COR-L47 (cell line): ENCODE results near the gene LINC01488.

Source experiments
- DNase-seq: peaks from one replicate; lab custom pipeline; 2025; lab: John Stamatoyannopoulos, UW

LINC01488 gene

DNA sequence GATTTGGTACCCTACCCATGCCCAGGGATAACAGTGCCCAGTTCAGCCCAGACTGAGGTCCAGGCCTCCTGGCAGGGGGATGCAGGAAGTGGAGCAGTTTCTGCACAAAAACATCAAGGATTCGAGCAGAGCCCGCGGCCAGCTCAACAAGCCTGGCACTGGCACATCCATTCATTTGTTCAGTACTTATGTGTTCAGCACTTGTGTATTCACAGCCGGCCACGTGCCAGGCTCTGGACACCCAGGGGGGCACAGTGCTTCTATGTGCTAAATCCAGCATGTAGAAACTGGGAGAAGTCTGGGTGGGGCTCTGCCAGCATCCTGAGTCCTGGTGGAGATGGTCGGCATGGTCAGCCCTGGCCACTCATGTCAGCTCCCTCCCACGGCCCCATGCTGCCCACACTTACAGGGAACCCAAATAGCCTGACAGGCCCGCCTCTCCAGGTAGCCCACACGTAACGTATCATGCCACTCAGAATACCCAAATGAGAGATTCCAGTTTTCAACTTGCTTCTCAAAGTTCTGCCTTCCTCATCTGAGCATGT is 28.5 kb downstream of the LINC01488 start:
- DNase-seq: no peak

DNA sequence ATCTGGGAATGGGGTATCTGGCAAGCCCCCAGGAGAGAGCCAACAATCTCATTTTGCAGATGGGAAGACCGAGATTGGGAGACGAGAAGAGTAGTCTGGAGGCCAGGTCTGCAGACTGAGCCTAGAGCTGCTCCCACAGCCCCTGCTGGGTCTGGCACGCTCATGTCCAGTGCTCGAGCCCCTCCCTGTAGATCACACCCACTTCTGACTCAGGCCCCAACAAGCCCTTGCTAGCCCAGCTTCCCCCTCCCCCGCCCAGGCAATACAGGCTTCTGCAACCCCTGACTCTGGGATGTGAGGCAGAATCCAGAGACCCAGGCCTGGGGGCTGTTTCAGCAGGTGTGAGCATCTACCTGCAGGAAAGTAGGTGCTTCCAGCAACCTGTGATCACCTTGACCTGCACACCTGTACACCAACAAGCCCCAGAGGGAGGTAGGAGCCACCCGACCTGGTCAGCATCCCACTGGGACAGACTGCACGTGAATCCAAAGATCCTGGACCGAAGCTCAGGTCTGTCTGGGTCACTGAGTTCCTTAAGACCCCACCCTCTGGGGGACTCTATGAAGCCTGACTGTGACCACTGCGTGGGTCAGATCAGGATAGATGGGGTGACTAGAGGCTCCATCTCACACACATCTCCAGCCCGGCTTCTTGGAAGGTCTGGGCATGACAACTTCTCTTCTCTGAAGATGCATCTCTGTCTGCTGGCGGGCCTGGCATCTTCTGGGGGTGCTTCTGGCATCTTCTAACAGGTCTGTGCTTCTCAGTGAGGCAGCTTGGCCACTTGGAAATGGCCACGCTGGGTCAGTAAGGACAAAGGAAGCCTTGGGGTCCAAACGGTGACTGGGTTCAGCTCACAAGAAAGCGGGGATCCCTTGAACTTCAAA is 29.3 kb downstream of the LINC01488 start:
- no peak for DNase-seq

DNA sequence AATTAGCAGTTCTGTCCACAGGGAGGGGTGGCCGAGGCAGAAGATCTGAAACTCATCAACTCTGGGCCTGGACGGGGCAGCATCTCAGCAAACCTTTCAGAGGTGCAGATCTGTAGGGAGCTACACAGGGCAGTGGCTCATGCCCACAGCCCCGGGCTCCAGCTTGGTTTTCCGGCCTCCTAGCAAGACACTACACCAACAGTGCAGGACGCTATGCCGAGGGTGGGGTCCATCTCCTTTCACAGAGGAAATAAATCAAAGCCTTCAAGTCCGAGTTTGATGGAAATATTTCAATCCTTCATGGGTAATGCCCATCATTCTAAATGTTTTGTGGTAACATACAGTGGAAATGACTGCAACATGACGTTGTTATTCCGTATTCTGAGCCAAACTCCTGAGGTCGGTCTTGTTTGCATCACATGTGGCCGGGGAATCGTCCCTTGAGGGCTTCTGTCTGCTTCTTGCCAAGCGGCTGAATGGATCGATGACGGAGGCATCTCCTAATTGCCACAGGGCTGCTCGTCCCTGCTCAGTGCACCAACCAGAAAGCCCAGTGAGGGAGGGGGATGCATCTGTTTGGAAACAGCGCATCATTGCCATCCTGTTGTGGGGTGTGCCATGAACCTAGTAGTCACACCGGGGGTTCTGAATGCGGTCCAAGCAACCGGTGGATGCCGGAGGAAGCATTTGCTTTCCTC is 30.0 kb downstream of the LINC01488 start:
- DNase-seq: no peak

DNA sequence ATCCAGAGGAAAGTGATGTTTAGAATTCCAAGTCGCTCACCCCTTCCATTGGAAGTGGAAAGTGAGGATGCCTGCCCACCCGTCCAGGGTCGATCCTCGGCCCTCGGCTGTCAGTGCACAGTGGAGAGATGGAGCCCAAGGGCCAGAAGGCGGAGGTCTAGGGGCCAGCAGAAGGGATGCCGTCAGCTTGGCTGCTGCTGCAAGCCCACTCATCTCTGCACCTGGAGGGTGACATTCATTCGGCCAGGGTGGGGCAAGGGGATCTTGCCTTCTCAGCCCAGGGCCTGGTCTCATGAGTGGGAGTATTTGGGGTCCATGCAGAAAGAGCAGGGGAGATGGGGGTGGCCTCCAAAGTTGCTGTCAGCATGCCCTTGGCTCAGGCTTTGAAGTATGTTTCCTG is 30.7 kb downstream of the LINC01488 start:
- DNase-seq: no peak

DNA sequence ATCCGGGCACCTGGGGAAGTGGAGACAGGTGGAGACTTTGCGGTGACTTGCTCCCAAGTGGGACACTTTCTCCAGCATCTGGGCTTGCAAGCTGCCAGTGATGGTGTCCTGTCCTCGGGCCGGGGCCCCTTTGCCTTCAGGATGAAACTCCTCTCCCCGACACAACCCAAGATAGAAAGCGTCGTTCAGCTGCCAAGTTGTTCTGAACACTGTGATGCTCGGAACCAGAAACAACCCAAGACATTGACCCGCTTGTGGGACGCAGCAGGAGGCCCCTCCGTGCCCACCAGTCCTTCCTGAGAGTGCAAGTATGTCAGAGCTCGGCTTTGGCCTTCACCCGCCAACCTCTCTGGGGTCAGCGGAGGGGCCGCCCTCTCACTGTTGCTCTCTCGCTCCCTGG is 31.3 kb downstream of the LINC01488 start:
- DNase-seq: no peak

DNA sequence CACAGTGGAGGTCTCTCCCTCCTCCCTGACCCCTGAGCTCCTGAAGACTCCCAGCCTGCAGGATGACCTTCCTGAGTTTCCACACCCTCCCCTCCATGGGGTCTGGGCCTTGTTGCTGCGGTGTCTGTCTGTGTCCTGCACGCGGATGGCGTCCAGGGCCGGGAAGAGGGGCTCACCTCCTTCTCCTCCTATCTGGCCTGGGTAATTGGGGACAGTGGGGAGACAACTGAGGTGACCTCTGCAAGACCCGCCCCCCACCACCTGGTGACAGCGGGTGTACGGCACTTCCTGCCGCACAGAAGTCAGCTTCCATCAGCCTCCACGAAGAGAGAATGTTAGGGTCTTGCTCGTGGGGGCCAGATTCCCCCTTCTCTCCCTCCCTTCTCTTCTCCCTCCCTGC is 31.7 kb downstream of the LINC01488 start:
- DNase-seq: no peak

DNA sequence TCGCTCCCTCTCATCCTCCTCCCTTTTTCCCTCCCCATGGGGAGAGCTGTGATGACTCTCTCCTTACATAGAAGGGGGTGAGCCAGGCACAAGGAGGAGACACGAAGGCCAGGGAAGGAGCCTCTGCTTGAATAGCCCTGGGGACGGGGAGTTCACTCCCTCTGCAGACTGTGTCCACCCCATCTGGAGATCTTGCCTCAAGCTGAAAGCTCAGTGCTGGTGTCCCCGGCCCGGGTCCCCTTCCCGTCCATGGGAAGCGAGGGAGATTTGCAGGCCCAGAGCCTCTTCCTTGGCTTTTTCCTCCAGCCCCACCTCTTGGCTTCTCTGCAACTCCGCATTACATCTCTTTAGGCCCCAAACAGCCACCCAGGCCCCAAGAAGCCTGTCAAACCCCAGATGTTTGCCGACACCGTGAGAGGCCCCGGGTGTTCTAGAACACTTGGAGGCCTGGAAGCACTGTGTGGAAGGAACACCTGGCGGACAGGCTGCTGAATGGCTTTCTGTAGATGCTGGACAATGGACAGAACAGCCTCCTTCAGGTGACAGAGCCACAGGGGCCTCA is 32.3 kb downstream of the LINC01488 start:
- no peak for DNase-seq

DNA sequence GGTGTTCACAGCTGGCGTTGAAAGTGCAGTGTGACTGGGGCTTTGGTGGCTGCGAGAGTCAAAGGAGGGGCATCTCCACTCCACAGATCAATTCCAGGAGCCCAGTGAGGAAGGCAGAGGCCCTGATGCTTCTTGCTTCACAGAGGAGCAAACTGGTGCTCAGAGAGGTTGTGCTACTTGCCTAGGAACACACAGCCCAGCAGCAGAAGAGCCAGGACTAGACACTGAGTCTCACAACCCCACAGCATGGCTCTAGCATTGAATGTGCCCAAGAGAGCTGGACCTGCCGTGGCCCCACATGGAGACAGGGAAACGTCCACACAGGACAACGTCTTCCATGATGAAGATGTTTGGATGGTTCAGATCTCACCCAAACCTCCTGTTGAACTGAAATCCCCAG is 33.3 kb downstream of the LINC01488 start:
- no peak for DNase-seq

DNA sequence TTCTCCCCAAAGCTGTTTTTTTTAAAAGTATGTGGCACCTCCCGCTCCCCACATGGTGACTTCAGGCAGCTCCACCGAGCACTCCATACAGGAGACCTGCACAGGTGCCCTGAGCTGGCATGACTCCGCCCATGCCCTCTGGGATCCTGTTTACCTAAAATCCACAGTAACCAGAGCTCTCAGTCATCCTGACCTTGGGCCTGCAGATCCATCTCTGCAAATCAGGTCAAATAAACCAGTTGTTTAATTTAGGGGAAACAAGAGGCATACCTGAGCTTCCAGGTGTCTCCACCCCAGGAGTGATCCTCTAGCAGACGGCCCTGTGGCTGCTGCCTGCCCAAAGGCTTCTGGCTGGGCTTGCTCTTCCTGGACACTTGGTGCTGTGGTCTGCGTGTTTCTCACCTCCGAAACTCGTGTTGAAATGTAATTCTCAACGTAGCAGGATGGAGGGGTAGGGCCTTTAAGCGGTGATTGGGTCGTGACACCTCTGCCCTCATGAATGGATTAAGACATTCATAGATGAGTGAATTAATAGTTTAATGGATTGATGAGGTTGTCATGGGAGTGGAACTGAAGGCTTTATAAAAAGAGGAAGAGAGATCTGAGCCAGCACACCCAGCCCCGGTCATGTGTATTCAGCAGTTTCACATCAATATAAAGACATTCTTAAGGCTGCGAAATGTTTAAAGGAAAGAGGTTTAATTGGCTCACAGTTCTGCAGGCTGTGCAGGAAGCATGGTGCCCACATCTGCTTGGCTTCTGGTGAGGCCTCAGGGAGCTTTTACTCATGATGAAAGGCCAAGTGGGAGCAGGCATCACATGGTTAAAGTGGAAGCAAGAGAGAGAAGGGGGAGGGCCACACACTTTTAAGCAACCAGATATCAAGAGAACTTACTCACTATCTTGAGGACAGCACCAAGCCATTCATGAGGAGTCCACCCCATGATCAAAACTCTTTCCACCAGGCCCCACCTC is 34.1 kb downstream of the LINC01488 start:
- DNase-seq: no peak

DNA sequence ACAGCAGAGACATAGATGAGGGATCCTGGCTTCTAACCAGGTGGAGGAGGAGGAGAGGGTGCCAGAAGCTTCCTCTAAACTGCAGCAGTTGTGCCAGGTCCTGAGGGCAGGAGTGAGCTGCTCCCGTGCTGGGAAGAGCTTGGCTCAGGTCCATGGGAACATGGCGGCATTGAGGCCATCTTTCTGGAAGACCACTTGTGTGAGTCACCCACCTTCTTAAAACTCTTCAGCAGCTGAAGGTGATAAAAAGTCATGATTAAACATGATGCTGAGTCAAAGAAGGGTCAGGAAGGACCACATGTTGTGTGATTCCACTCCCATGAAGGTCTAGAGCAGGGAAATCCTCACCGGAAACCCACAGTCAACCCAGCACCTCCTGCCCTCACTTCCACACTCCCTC is 35.1 kb downstream of the LINC01488 start:
- no peak for DNase-seq

DNA sequence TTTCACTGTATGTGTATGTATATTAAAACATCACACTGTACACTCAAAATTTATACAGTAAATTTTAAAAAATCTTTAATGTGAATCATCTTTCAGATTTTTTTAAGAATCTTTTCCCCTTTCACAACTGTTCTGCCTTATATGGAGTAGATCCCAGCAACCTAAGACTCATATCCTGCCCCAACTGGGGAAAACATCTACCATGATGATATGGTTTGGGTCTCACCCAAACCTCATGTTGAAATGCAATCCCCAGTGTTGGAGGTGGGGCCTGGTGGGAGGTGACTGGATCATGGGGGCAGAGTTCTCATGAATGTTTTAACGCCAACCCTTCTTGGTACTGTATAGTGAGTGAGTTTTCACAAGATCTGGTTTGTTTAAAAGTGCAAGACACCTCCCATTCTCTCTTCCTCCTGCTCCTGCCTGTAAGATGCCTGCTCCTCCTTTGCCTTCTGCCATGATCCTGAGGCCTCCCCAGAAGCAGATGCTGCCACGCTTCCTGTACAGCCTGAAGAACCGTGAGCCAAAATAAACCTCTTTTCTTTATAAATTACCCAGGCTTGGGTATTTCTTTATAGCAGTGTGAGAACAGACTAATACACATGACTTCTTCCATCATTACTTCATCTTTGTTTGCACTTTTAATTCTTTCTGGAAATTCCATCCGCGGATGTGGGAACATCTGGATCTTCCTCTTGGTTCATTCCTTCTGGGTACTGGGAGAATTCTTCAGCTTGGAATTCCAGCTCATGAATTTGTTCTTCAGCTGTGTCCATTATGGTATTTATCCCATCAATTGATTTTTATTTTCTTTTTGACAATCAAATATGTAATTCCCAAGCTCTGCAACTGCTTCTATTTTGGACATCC is 36.9 kb downstream of the LINC01488 start:
- DNase-seq: no peak

DNA sequence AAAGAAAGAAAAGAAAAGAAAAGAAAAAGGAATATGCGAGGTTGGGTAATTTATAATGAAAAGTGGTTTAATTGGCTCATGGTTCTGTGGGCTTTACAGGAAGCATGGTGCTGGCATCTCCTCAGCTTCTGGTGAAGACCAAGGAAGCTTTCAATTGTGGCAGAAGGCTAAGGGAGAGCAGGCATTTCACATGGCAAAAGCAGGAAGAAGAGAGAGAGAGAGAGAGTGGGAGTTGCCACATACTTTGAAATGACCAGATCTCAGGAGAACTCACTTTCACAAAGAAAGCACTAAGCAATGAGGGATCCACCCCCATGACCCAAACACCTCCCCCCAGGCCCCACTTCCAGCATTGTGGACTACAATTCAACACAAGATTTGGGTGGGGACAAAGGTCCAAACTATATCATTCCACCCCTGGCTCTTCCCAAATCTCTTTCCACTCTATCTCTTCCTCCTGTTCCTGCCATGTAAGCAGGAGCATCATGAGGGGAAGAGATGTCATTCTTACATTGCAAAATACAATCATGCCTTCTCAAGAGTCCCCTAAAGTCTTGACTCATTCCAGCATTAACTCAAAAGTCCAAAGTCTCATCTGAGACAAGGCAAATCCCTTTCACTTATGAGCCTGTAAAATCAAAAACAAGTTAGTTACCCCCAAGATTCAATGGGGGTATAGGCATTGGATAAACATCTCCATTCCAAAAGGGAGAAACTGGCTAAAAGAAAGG is 38.9 kb downstream of the LINC01488 start:
- no peak for DNase-seq

DNA sequence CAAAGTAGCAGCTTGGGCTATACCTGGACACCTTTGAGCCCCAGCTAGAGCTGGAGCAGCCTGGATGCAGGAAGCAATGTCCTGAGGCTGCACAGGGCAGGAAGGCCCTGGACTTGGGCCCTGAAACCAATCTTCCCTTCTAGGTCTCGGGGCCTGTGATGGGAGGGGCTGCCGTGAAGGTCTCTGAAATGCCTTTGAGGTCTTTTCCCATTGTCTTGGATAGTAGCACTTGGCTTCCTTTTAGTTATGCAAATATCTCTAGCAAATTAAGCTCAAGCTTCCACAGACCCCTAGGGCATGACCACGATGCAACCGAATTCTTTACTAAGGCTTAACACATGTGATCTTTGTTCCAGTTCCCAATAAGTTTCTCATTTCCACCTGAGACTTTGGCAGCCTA is 40.0 kb downstream of the LINC01488 start:
- DNase-seq: no peak

DNA sequence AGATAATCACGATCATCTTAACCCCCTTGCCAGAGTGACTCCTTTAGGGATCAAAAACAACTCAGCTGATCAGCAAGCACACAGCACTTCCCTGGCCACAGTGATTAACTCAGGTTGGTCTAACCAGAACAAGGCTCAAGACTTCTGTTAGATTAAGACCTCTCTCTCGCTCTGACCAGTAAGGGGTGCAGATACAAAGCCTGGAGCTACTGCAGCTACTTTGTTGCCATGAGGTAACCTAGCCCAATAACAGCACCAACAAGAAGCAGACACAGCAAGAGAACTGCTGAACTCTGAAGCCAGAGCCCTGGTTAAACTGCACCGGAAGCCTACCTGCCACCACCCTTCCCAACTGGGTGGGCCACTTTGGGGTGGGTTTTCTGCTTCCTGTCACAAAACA is 42.0 kb downstream of the LINC01488 start:
- DNase-seq: no peak

DNA sequence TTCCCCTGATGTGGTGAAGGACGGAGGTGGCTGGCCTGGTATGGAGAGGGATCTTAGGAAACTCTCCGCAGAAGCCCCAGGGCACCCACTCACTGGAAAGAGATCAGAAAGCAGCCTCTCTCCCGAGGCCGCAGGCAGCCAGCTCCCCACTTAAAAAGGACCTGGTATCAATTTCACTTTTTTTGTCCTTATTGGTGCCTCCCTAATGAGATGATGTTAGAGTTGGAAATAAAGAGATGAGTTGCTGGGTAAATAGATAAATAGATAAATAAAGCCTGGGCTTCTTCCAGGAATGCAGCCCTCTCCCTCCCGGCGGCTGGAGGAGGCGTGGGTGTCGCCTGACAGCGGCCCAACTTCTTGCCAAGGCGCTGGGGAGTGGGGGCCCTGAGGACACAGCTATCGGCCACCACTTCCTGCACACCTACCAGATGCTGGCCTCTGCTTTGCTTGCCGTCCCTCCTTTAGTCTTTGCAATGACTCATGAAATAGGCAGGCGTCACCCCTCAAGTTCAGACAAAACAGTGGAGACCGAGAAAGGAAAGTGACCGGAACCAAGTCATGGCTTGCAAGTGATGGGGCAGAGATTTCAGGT is 42.9 kb downstream of the LINC01488 start:
- no peak for DNase-seq

DNA sequence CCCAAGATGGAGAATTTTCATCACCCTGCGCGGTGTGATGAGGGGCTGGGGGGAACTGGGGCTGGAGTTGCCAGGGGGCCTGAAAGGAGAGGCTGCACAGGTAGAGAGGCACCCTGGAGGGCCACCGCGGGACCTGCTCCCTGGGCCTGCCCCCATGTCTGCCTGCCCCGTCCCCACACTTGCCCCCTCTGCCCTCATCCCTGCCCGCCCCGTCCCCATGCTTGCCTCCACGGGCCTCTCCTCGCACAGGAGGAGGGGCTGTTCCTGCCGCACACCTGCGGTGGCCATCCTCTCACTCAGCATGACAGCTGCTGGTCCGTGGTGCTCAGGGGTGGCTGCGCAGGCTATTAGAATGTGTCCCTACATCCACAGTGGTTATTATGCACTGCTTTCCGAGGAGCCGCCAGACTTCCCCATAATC is 43.5 kb downstream of the LINC01488 start:
- DNase-seq: no peak

DNA sequence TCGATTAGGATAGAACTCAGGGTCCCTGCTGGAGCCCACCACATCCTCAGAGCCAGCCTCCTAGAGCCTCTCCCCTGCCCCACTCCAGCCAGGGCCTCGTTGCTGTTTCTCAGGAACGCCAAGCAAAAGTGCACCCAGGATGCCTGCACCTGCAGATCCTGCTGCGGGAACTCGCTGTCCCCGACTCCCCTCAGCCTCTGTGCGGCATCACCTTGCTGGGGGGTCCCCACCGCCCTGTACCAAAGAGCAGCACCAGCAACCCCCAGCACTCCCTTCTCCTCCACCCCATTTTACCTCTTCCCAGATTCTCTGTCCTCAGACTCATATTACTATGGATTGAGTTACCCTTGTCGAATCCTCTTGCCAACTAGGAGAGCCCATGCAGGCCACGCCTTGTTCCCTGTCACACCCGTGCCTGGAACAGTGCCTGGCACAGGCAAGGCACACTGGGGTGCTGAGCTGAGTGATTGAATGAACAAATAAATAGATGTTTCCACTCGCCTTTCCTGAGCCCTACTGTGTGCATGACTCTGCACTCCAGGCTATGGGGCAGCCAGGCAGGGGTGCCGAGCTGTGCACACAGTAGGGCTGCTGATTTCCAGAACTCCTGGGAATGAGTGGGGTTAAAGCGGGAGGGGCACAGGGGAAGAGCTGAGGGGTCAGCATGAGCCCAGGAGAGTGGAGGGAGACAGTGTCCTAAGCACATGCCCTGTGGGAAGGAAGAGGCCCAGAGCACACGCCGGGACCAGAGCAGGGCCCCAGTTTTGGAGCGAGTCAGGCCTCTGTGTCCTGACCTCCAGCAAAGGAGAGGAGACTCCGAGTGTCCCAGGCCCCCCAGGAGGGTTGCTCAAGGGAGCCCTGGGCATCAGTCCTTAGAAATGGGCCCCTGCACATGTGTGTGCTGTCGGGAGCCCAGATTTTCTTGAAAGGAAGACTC is 44.3 kb downstream of the LINC01488 start:
- no peak for DNase-seq

DNA sequence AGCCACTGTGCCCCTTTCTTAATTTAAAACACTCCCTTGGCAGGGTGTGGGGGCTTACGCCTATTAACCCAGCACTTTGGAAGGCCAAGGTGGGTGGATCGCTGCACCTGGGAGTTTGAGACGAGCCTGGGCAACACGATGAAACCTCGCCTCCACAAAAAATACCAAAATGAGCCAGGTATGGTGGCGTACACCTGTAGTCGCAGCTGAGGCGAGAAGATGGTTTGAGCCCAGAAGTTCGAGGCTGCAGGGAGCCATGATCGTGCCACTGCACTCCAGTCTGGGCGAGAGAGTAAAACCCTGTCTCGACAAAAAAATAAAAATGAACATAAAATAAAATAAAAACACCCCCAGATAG is 45.0 kb downstream of the LINC01488 start:
- no peak for DNase-seq

DNA sequence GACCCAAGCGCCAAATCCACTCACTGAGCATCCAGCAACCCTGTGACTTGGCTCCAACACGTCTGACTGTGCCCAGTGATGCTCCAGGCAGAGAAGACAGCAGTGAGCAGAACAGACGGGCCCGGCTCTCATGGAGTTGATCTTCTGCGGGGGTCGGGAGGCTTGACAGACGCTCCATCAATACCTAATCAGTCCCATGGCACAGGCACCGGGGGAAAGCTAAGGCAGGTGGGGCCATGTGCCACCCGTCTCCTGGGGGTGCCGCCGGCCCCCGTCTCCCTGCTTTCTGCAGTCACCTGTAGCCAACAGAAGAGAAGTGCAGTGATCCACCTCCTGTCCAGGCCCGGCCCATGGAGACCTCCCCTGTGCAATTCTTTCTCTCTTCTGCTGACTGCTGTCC is 47.5 kb downstream of the LINC01488 start:
- DNase-seq: no peak
